IPS-NIHi11 (cell line): ENCODE data around the gene IRAK4.

ENCODE experiments used
- DNase-seq: peaks from one replicate; pipeline ENCODE4 v3.0.0; 2012; ENCODE audit warnings: mixed read lengths, low spot score

Gene IRAK4

DNA sequence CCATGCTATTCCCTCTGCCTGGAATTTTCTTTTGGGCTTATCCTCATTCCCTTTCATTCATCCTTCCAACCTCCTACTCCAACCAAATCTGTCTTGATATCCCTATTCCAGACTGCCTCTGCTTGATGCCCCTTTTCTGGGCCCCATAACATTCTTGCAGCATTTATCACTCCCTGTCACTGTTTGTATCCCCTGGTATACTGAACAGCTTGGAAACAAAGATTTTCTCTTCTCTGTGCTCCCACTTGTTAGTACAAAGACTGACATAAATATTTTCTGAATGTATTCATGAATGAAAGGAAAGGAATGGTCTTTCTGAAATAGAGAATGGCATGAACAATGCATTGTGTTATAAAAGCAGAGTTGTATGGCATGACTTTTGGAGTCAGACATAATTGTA is 7.5 kb downstream of the IRAK4 start:
- no peak for DNase-seq

DNA sequence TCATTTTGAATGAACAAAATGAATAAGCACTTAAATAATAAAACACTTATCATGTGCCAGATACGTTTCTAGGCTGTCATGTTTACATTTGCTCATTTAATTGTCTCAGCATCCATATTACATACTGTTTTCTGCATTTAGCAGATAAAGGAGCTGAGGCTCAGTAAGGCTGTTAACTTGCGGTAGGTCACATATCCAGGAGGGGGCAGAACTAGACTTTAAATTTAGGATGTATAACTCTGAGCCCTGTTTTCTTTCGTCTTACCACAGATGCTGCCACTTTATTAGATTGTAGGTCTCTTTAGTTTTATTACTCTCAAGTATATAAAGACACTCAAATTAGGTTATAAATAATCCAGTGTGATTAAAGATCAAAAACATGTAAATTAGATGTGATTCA is 17.7 kb downstream of the IRAK4 start:
- DNase-seq: peak; percentile 30

GRCh38 chr12:43786899-43787693 is 28.3 kb downstream of the IRAK4 start:
- no peak for DNase-seq

GRCh38 chr12:43789941-43790340 is 31.2 kb downstream of the IRAK4 start:
- no peak for DNase-seq

GRCh38 chr12:43795716-43796280 is 37.0 kb downstream of the IRAK4 start:
- DNase-seq: no peak

- no peak for DNase-seq
These were observed 38.9 kb downstream of the IRAK4 start for GRCh38 chr12:43797561-43798217.

GRCh38 chr12:43805149-43805859 is 46.6 kb downstream of the IRAK4 start:
- DNase-seq: no peak

DNA sequence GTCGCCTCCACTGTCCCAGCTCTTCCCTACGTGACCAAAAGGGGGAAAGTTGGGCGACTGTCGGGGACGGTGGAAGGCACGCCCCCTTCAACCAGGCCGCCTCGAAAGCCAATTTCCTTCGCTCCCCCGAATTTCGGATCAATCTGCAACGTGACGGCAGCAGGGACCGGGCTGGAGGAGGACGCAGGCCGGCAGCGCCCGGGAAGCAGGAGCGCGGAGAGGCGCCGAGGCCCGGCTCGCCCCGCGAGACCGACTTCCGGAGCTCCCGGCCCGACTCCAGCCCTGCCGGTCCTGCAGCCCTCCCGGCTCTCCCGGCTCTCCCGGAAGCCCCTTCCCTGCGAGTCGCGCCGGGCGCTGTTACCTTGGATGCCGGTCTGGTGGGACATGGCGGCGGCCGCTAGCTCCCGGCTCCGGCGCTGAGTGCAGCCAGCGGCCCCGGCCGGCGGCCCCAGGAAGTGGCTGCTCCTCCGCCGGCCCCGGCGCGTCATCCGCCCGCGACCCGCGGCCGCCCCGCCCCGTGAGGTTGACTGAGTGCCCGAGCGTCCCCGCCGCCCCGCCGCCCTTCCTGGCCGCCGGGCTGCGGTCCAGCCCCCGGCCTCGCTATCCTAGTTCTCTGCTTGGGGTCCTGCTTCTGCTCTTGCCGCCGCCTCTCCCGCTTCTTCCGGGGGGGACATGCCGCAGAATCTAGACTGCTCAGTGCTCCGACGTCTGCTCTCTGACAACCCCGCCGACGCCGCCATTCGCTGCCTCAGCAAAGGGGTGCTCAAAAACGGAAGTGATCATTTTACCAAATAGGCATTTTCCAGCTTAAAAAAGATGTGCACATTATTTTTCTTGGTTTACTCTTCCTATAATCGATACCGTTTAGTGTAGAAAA is 47.3 kb downstream of the IRAK4 start, which contains the start of gene TWF1:
Gene TWF1, minus strand, starts transcription at position 458 of the 877 bp plus-strand sequence. Its CDS starts 72 bp downstream, at position 386.
- DNase-seq: peak; percentile 95

DNA sequence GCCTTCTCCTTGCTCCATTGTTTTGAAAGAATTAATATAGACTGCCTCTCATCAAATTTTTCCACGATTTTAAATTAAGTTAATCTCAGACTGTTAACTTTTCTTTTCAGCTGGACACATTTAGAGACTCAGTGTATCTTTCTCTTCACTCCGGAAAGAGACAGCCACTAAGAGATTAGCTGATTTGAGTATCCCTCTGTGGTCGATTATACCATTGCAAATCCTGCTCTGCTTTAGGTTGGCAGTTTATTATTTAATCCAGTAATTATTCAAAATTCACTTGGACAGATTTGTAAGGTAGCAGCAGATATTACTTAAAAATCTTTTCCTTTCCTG is 48.0 kb downstream of the IRAK4 start:
- DNase-seq: no peak

DNA sequence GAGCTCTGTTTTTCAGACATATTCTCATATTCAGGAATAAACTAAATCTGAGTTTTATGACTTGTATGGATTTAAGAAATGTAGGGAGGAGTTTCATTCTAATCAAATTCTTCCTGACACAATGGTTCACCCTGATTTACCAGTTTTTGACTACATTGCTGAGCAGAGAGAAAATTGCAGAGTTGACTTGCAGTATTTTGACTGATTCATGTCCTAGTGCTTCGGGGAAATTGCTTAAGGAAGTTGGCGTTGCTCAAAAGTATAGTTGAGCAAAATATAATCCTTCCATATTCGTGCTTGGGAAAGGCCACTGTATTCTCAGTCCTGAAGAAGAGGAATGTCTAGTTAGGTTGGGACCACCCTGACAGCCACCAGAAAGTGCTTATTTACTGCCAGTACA is 48.6 kb downstream of the IRAK4 start:
- DNase-seq: no peak

- no peak for DNase-seq
These were observed 53.3 kb downstream of the IRAK4 start for GRCh38 chr12:43812057-43812456.

DNA sequence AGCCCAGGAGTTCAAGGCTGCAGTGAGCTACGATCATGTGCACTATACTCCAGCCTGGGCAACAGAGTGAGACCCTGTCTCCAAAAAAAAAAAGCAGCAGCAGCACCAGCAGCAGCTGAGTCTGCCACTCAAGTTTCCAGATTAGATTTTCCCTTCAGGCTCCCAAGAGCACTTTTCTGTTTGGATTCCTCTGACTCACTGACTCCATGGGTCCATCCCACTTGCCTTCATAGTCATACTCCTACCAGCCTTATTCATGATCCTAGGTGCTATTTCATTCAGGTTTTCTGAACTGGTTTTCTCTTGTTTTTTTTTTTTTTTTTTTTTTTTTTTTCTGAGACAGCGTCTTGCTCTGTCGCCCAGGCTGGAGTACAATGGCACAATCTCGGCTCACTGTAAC is 54.2 kb downstream of the IRAK4 start:
- DNase-seq: no peak

- no peak for DNase-seq
These were observed 56.7 kb downstream of the IRAK4 start for GRCh38 chr12:43815416-43815815.

- DNase-seq: no peak
These were observed 57.4 kb downstream of the IRAK4 start for GRCh38 chr12:43816168-43816567.

GRCh38 chr12:43824207-43824775 is 65.5 kb downstream of the IRAK4 start:
- no peak for DNase-seq

- no peak for DNase-seq
These were observed 67.9 kb downstream of the IRAK4 start for GRCh38 chr12:43826681-43827080.

GRCh38 chr12:43827093-43827492 is 68.3 kb downstream of the IRAK4 start:
- no peak for DNase-seq

- DNase-seq: no peak
These were observed 73.9 kb downstream of the IRAK4 start for GRCh38 chr12:43832463-43833168.

DNA sequence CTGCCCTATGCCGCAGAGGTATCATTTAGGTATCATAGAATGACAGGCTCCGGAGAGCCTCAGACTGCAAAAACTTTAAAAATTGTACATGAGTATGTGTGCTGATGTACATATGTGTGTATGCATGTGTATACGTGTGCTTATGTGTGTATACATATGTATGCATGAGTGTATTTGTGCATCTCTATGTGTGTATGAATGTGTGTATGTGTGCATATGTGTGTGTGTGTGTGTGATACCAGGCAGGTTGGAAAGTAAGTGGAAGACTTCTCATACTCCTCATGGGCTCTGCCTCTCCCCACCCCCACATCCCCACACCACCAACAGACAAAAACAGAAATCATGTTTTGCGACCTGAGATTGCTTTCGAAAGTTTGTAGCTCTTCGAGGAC is 76.5 kb downstream of the IRAK4 start:
- no peak for DNase-seq

GRCh38 chr12:43835656-43836474 is 77.1 kb downstream of the IRAK4 start, which contains the start of gene TMEM117:
TMEM117 (plus strand) TSS chr12:43836081.
- DNase-seq: peak; percentile 78
